HEK293 (cell line): ENCODE results near the gene RNF151.

ENCODE experiments used
- CTCF ChIA-PET: fragments of 350-600 bp; formaldehyde crosslinking; extraction: SDS; loops from one replicate; lab custom pipeline; 2021; ENCODE audit warnings: antibody characterized with exemption; lab: Yijun Ruan, JAX
- POLR2A ChIA-PET: fragments of 300-600 bp; formaldehyde crosslinking; extraction: SDS; loops from one replicate; lab custom pipeline; 2020; ENCODE audit warnings: antibody characterized with exemption, inconsistent platforms; lab: Yijun Ruan, JAX
- H3K27ac ChIP-seq: fragments of 200-500 bp; sonication (Bioruptor generic); 2 replicates; pipeline ENCODE4 v1.5.1; 2014; ENCODE audit warnings: low read depth, low read length, control low read depth, inconsistent platforms; ENCODE audit errors: extremely low read depth
- H3K36me3 ChIP-seq, 2 experiments: fragments of 200-500 bp in 1 of 2; sonication (Bioruptor generic) in 1 of 2; 1 replicate in 1 of 2; 2 replicates in 1 of 2; pipeline ENCODE4 v1.5.1; 2014 to 2017; ENCODE audit warnings: inconsistent platforms in 2 of 2, low read length in 2 of 2; ENCODE audit not compliant: control insufficient read depth in 2 of 2, insufficient read depth in 1 of 2
- H3K4me1 ChIP-seq: fragments of 200-500 bp; sonication (Bioruptor generic); 2 replicates; pipeline ENCODE4 v1.5.1; 2014; ENCODE audit warnings: mild to moderate bottlenecking, low read length, inconsistent platforms; ENCODE audit not compliant: control insufficient read depth, insufficient read depth
- H3K4me3 ChIP-seq: 2 replicates; pipeline ENCODE4 v1.5.1; 2011; ENCODE audit warnings: low read depth, mild to moderate bottlenecking, control low read depth, low read length, moderate library complexity
- H3K9me3 ChIP-seq: fragments of 200-500 bp; sonication (Bioruptor generic); 2 replicates; pipeline ENCODE4 v1.5.1; 2014; ENCODE audit warnings: low read depth, low read length, inconsistent platforms; ENCODE audit not compliant: control insufficient read depth, insufficient read depth
- CTCF ChIP-seq: fragments of 450-650 bp; formaldehyde crosslinking; IDR thresholded peaks from 2 replicates; pipeline ENCODE4 v1.5.1; 2016; ENCODE audit warnings: missing biosample characterization, missing genetic modification characterization
- GLIS1 ChIP-seq: fragments of 450-650 bp; formaldehyde crosslinking; IDR thresholded peaks from 2 replicates; pipeline ENCODE4 v1.5.1; 2016; ENCODE audit warnings: missing biosample characterization, missing genetic modification characterization
- OSR2 ChIP-seq: fragments of 450-650 bp; formaldehyde crosslinking; IDR thresholded peaks from 2 replicates; pipeline ENCODE4 v1.5.1; 2016; ENCODE audit warnings: missing biosample characterization, missing genetic modification characterization
- PRDM2 ChIP-seq: fragments of 450-650 bp; formaldehyde crosslinking; IDR thresholded peaks from 2 replicates; pipeline ENCODE4 v1.5.1; 2016; ENCODE audit warnings: missing biosample characterization, missing genetic modification characterization, borderline replicate concordance
- TRIM28 ChIP-seq: IDR thresholded peaks from 2 replicates; pipeline ENCODE4 v1.6.1; 2011; ENCODE audit warnings: low read length, control low read depth, borderline replicate concordance
- ZBTB49 ChIP-seq: fragments of 450-650 bp; formaldehyde crosslinking; IDR thresholded peaks from 2 replicates; pipeline ENCODE4 v1.5.1; 2016; ENCODE audit warnings: missing biosample characterization, missing genetic modification characterization, low read depth
- ZFHX2 ChIP-seq: fragments of 450-650 bp; formaldehyde crosslinking; conservative IDR thresholded peaks from 2 replicates; pipeline ENCODE4 v1.5.1; 2016; ENCODE audit warnings: missing biosample characterization, missing genetic modification characterization
- ZNF239 ChIP-seq: fragments of 450-650 bp; formaldehyde crosslinking; IDR thresholded peaks from 2 replicates; pipeline ENCODE4 v1.5.1; 2016; ENCODE audit warnings: missing biosample characterization, missing genetic modification characterization
- ZNF280D ChIP-seq: fragments of 450-650 bp; formaldehyde crosslinking; IDR thresholded peaks from 2 replicates; pipeline ENCODE4 v1.5.1; 2016; ENCODE audit warnings: missing biosample characterization, missing genetic modification characterization
- ZNF426 ChIP-seq: fragments of 450-650 bp; formaldehyde crosslinking; IDR thresholded peaks from 2 replicates; pipeline ENCODE4 v1.5.1; 2017; ENCODE audit warnings: missing biosample characterization, missing genetic modification characterization, mild to moderate bottlenecking, inconsistent platforms, moderate library complexity
- ZNF513 ChIP-seq: fragments of 450-650 bp; IDR thresholded peaks from 2 replicates; pipeline ENCODE4 v1.5.1; 2018; ENCODE audit warnings: missing biosample characterization, missing genetic modification characterization
- ZNF514 ChIP-seq: fragments of 450-650 bp; formaldehyde crosslinking; IDR thresholded peaks from 2 replicates; pipeline ENCODE4 v1.5.1; 2016; ENCODE audit warnings: missing biosample characterization, missing genetic modification characterization
- ZNF529 ChIP-seq: fragments of 450-650 bp; formaldehyde crosslinking; IDR thresholded peaks from 2 replicates; pipeline ENCODE4 v1.5.1; 2017; ENCODE audit warnings: missing genetic modification characterization, missing biosample characterization; ENCODE audit not compliant: insufficient replicate concordance
- ZNF639 ChIP-seq: fragments of 450-650 bp; formaldehyde crosslinking; IDR thresholded peaks from 2 replicates; pipeline ENCODE4 v1.5.1; 2016; ENCODE audit warnings: missing biosample characterization, missing genetic modification characterization
- ZSCAN5A ChIP-seq: fragments of 450-650 bp; formaldehyde crosslinking; IDR thresholded peaks from 2 replicates; pipeline ENCODE4 v1.5.1; 2016; ENCODE audit warnings: missing biosample characterization, missing genetic modification characterization

RNF151 gene

GRCh38 chr16:1984347-1985225, 17.9 kb downstream of the RNF151 start:
- Histone ChIP-seq H3K4me3 (peak overlapping the region; percentile 73), H3K4me1 (peaks cover 7% of the 10 kb centered on the region; the same call in 1 of the 2 replicates), H3K9me3 (no peaks in the 10 kb centered on the region), H3K36me3 (peaks cover 0 to 25% of the 10 kb centered on the region in 2 experiments; a peak in 1 of 3 replicates), H3K27ac (peak overlapping the region; percentile 83)
- POLR2A ChIA-PET = interaction anchor here (1.0 to 6.3 kb wide), 7 partner anchors 11 to 171 kb away, joined by 3 to 46 read pairs (median 6); partner anchors contain the start of genes RPS2, TBL3 and TRAF7
- CTCF ChIA-PET = interaction anchor here (0.7 to 4.5 kb wide), 3 partner anchors 20 to 1235 kb away, joined by 3 to 28 read pairs (median 3); no protein-coding TSS in a partner anchor
- TF ChIP-seq ZNF239 (tag by site-specific recombination) (no peak), ZSCAN5A (tag by site-specific recombination) (no peak), GLIS1 (tag by site-specific recombination) (0 out of 2 replicates have a peak, but pooled peaks have one; percentile 31), OSR2 (tag by site-specific recombination) (no peak), CTCF (tag by site-specific recombination) (no peak), ZNF426 (tag by site-specific recombination) (no peak), ZBTB49 (no peak), ZFHX2 (tag by site-specific recombination) (peak; percentile 41), PRDM2 (tag by site-specific recombination) (no peak), TRIM28 (no peak), ZNF513 (tag by site-specific recombination) (0 out of 2 replicates have a peak, but pooled peaks have one; percentile 5), ZNF529 (tag by site-specific recombination) (no peak), ZNF639 (tag by site-specific recombination) (peak; percentile 18; the same call in 1 of the 2 replicates), ZNF280D (tag by site-specific recombination) (no peak), ZNF514 (no peak)
